Stomach smooth muscle (tissue), 2 donors: ENCODE data around the gene SKIDA1.

Source experiments
- H3K27ac ChIP-seq: one replicate; pipeline ENCODE4 v1.7.0; 2013; ENCODE audit warnings: mild to moderate bottlenecking, low read length, inconsistent platforms
- H3K27me3 ChIP-seq, 2 donors: one replicate each; pipeline ENCODE4 v1.7.0; 2013; ENCODE audit warnings: low read length in 2 of 2; ENCODE audit not compliant: insufficient read depth in 2 of 2, control insufficient read depth in 1 of 2
- H3K36me3 ChIP-seq, 2 donors: one replicate each; pipeline ENCODE4 v1.7.0; 2013; ENCODE audit warnings: low read length in 2 of 2; ENCODE audit not compliant: control insufficient read depth in 2 of 2, insufficient read depth in 2 of 2
- H3K4me1 ChIP-seq: one replicate; pipeline ENCODE4 v1.7.0; 2013; ENCODE audit warnings: low read length; ENCODE audit not compliant: control insufficient read depth, insufficient read depth
- H3K4me3 ChIP-seq, 2 donors: one replicate each; pipeline ENCODE4 v1.7.0; 2013; ENCODE audit warnings: low read length in 2 of 2
- H3K9ac ChIP-seq, 2 donors: one replicate each; pipeline ENCODE4 v1.7.0; 2013; ENCODE audit warnings: low read length in 2 of 2, mild to moderate bottlenecking in 1 of 2
- H3K9me3 ChIP-seq, 2 donors: one replicate each; pipeline ENCODE4 v1.7.0; 2013; ENCODE audit warnings: low read length in 2 of 2; ENCODE audit not compliant: control insufficient read depth in 2 of 2
- donor health status: healthy.
- donor health status: Pancreatic carcinoma.

SKIDA1 gene

GRCh38 chr10:21508706-21509331 is 16.7 kb downstream of the SKIDA1 start:
- Histone ChIP-seq H3K9me3 (no peaks in the 10 kb centered on the region), H3K27ac (no peak overlapping the region), H3K4me3 (no peak overlapping the region), H3K36me3 (no peaks in the 10 kb centered on the region), H3K9ac (no peak overlapping the region), H3K27me3 (no peaks in the 10 kb centered on the region), H3K4me1 (peaks cover 4% of the 10 kb centered on the region)

- H3K36me3 ChIP-seq = no peaks in the 10 kb centered on the region
- no peak overlapping the region for H3K9ac ChIP-seq
- no peak overlapping the region for H3K27ac ChIP-seq
- no peaks in the 10 kb centered on the region for H3K27me3 ChIP-seq
- H3K4me3 ChIP-seq = no peak overlapping the region
- H3K4me1 ChIP-seq = peaks cover 4% of the 10 kb centered on the region
- no peaks in the 10 kb centered on the region for H3K9me3 ChIP-seq
These were observed 18.3 kb downstream of the SKIDA1 start for GRCh38 chr10:21507150-21507549.

GRCh38 chr10:21506351-21506750 is 19.1 kb downstream of the SKIDA1 start:
- Histone ChIP-seq H3K9ac (no peak overlapping the region), H3K36me3 (no peaks in the 10 kb centered on the region), H3K4me1 (peaks cover 4% of the 10 kb centered on the region), H3K27me3 (no peaks in the 10 kb centered on the region), H3K9me3 (no peaks in the 10 kb centered on the region), H3K4me3 (no peak overlapping the region), H3K27ac (no peak overlapping the region)

- Histone ChIP-seq H3K27me3 (no peaks in the 10 kb centered on the region), H3K36me3 (no peaks in the 10 kb centered on the region), H3K4me3 (no peak overlapping the region), H3K9ac (no peak overlapping the region), H3K4me1 (peaks cover 4% of the 10 kb centered on the region), H3K27ac (no peak overlapping the region), H3K9me3 (no peaks in the 10 kb centered on the region)
These were observed 19.7 kb downstream of the SKIDA1 start for GRCh38 chr10:21505711-21506278.

GRCh38 chr10:21503542-21503941 is 21.9 kb downstream of the SKIDA1 start:
- Histone ChIP-seq H3K27me3 (no peaks in the 10 kb centered on the region), H3K36me3 (no peaks in the 10 kb centered on the region), H3K9me3 (no peaks in the 10 kb centered on the region), H3K4me1 (no peaks in the 10 kb centered on the region), H3K4me3 (no peak overlapping the region), H3K9ac (no peak overlapping the region), H3K27ac (no peak overlapping the region)

- Histone ChIP-seq H3K36me3 (no peaks in the 10 kb centered on the region), H3K4me3 (no peak overlapping the region), H3K9ac (no peak overlapping the region), H3K9me3 (no peaks in the 10 kb centered on the region), H3K27ac (no peak overlapping the region), H3K4me1 (no peaks in the 10 kb centered on the region), H3K27me3 (no peaks in the 10 kb centered on the region)
These were observed 23.1 kb downstream of the SKIDA1 start for GRCh38 chr10:21502348-21502740.

GRCh38 chr10:21501731-21502347 is 23.6 kb downstream of the SKIDA1 start:
- peaks cover 4% of the 10 kb centered on the region for H3K4me1 ChIP-seq
- no peak overlapping the region for H3K27ac ChIP-seq
- H3K27me3 ChIP-seq = no peaks in the 10 kb centered on the region
- H3K36me3 ChIP-seq = no peaks in the 10 kb centered on the region
- H3K9ac ChIP-seq = no peak overlapping the region
- H3K4me3 ChIP-seq = no peak overlapping the region
- no peaks in the 10 kb centered on the region for H3K9me3 ChIP-seq

GRCh38 chr10:21501091-21501490 is 24.4 kb downstream of the SKIDA1 start:
- peaks cover 11% of the 10 kb centered on the region for H3K4me1 ChIP-seq

GRCh38 chr10:21500578-21500910 is 24.9 kb downstream of the SKIDA1 start:
- no peak overlapping the region for H3K27ac ChIP-seq
- H3K9ac ChIP-seq = no peak overlapping the region

More at GRCh38 chr10:21501091-21501490, 24.4 kb downstream of the SKIDA1 start:
- no peak overlapping the region for H3K4me3 ChIP-seq
- H3K27ac ChIP-seq = no peak overlapping the region
- no peaks in the 10 kb centered on the region for H3K36me3 ChIP-seq
- H3K9me3 ChIP-seq = no peaks in the 10 kb centered on the region
- H3K9ac ChIP-seq = no peak overlapping the region
- H3K27me3 ChIP-seq = no peaks in the 10 kb centered on the region

GRCh38 chr10:21499701-21500577 is 25.5 kb downstream of the SKIDA1 start:
- Histone ChIP-seq H3K27ac (no peak overlapping the region), H3K36me3 (no peaks in the 10 kb centered on the region), H3K27me3 (no peaks in the 10 kb centered on the region), H3K4me3 (no peak overlapping the region), H3K9me3 (no peaks in the 10 kb centered on the region), H3K4me1 (peaks cover 18% of the 10 kb centered on the region), H3K9ac (no peak overlapping the region)

More at GRCh38 chr10:21500578-21500910, 24.9 kb downstream of the SKIDA1 start:
- no peaks in the 10 kb centered on the region for H3K27me3 ChIP-seq
- no peak overlapping the region for H3K4me3 ChIP-seq
- H3K36me3 ChIP-seq = no peaks in the 10 kb centered on the region
- peaks cover 11% of the 10 kb centered on the region for H3K4me1 ChIP-seq
- H3K9me3 ChIP-seq = no peaks in the 10 kb centered on the region
